ENCODE results near the gene MBD5. TPM values are rescaled to one million over a fixed set of nuclear protein-coding genes. Genes with fewer than 3 reads are reported as not detected.

MBD5 gene
- total and polyA plus RNA-seq, 2 of the 4 experiments (the other 2 are of a cell fraction), result 9.8 to 14.2 TPM

DNA sequence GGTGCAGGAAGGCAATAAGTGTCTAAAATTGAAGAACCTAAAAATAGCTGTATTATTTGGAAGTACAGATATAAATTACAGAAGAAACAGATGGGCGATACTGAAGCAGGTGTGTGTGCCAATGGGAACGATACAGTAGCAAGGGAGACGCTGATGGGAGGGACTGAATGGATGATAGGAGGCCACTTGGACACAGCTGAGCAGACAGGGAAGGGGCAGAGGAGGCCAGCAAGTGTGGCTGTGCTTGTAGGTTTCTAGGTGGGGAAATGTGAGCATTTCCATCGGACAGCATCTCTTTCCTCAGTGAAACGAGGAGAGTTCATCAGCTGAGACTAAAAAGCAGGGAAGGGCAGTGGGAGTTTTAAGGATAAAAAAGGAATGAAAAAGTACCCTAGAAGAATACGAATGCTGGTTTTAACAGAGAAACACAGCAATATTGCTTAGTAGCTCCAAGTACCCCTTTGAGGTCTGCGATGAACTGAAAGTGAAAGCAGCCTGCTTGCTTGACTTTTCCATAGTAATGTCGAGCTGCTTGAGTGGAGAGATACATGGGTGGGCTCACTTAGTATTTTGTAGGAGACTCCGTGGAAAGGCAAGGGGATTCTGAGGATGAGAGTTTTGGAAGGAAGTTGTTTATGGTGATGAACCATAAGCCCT is 531.9 kb downstream of the MBD5 start:
- dilution Hi-C loops (cut with HindIII; ENCODE audit: low sequenced_read_pairs, unreplicated experiment), result no loop called here
- Histone ChIP-seq H3K4ac (ENCODE audit: low read depth, low read length) (no peak overlapping the region), H4K91ac (ENCODE audit: insufficient read depth, low read depth, low read length) (no peak overlapping the region), H3K36me3 (ENCODE audit: control insufficient read depth, insufficient read depth, low read length) (no peaks in the 10 kb centered on the region), H4K20me1 (ENCODE audit: insufficient read depth, low read length) (no peaks in the 10 kb centered on the region), H4K8ac (ENCODE audit: low read depth in 2 of 2, low read length in 2 of 2) (no peak overlapping the region), H3K79me1 (ENCODE audit: low read depth in 1 of 2, low read length in 2 of 2) (no peaks in the 10 kb centered on the region), H3K4me3 (ENCODE audit: insufficient read depth, low read depth, low read length) (peak overlapping the region; percentile 51), H2AK5ac (ENCODE audit: low read depth, low read length) (no peak overlapping the region), H2BK15ac (ENCODE audit: low read depth, low read length) (no peak overlapping the region), H3K9ac (ENCODE audit: low read depth, low read length) (peak overlapping the region; percentile 23), H3K27me3 (ENCODE audit: control insufficient read depth, insufficient read depth, low read length) (no peaks in the 10 kb centered on the region; the same call in 1 of the 2 replicates), H2AFZ (replicated peaks; ENCODE audit: low read length, poor library complexity) (peak overlapping the region; percentile 77), H3K18ac (ENCODE audit: low read depth, low read length) (no peak overlapping the region), H4K5ac (ENCODE audit: low read depth, low read length) (no peak overlapping the region; the same call in 1 of the 2 replicates), H3K9me3 (ENCODE audit: control insufficient read depth, insufficient read depth, low read length) (no peaks in the 10 kb centered on the region), H2BK5ac (ENCODE audit: low read depth, low read length, poor library complexity, severe bottlenecking) (no peak overlapping the region), H3K23ac (ENCODE audit: low read depth, low read length) (no peak overlapping the region), H3K56ac (ENCODE audit: extremely low read depth, insufficient read depth, low read length) (no peak overlapping the region), H2AK9ac (replicated peaks; ENCODE audit: low read depth, low read length, poor library complexity) (peak overlapping the region; percentile 21), H2BK120ac (ENCODE audit: low read depth, low read length) (no peak overlapping the region), H3K14ac (replicated peaks; ENCODE audit: low read depth, low read length) (peak overlapping the region; percentile 25; the same call in 1 of the 2 replicates), H3K4me2 (ENCODE audit: low read depth, low read length) (peak overlapping the region; percentile 89), H2BK20ac (ENCODE audit: low read depth, low read length) (no peak overlapping the region), H3K4me1 (ENCODE audit: control insufficient read depth, insufficient read depth, low read length) (no peaks in the 10 kb centered on the region), H3K27ac (ENCODE audit: insufficient read depth, low read length) (no peak overlapping the region), H3K9me1 (ENCODE audit: insufficient read depth, low read length) (no peaks in the 10 kb centered on the region)
- ChIA-PET CTCF (no interaction called here), POLR2A (ENCODE audit: unreplicated experiment) (no interaction called here)
- 39% methylated on average over 4 of the region's 9 CpGs; no CpG with 5 or more reads in 1 of the 2 experiments for WGBS, 2 experiments (ENCODE audit: extremely low coverage in 2 of 2, insufficient read length in 1 of 2)
- DNase-seq (peak; percentile 22), ATAC-seq (ENCODE audit: low read depth) (peak; percentile 65)
- intact Hi-C loops (cut with micrococcal nuclease), result no loop called here
- no peak for TF ChIP-seq CHD1 (IDR thresholded peaks at IDR 0.05; ENCODE audit: low read depth, low read length)
- TF ChIP-seq RAD21 (IDR thresholded peaks at IDR 0.05; ENCODE audit: low read length), result no peak
- no peak for TF ChIP-seq SMC3 (IDR thresholded peaks at IDR 0.05; ENCODE audit: low read depth, low read length)
- TF ChIP-seq, protein P1, sequence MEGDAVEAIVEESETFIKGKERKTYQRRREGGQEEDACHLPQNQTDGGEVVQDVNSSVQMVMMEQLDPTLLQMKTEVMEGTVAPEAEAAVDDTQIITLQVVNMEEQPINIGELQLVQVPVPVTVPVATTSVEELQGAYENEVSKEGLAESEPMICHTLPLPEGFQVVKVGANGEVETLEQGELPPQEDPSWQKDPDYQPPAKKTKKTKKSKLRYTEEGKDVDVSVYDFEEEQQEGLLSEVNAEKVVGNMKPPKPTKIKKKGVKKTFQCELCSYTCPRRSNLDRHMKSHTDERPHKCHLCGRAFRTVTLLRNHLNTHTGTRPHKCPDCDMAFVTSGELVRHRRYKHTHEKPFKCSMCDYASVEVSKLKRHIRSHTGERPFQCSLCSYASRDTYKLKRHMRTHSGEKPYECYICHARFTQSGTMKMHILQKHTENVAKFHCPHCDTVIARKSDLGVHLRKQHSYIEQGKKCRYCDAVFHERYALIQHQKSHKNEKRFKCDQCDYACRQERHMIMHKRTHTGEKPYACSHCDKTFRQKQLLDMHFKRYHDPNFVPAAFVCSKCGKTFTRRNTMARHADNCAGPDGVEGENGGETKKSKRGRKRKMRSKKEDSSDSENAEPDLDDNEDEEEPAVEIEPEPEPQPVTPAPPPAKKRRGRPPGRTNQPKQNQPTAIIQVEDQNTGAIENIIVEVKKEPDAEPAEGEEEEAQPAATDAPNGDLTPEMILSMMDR (conservative IDR thresholded peaks at IDR 0.05; ENCODE audit: low read depth, low read length), result no peak
- TF ChIP-seq RCOR1 (IDR thresholded peaks at IDR 0.05; ENCODE audit: insufficient replicate concordance, low read length), result no peak
- no peak for TF ChIP-seq MAFK (IDR thresholded peaks at IDR 0.05; ENCODE audit: low read depth, low read length)
- TF ChIP-seq MXI1 (IDR thresholded peaks at IDR 0.05; ENCODE audit: borderline replicate concordance, low read depth, low read length), result no peak
- no peak for TF ChIP-seq NFE2L2 (IDR thresholded peaks at IDR 0.05; ENCODE audit: low read depth, low read length)
- TF ChIP-seq BHLHE40 (IDR thresholded peaks at IDR 0.05; ENCODE audit: low read depth, low read length), result no peak
- TF ChIP-seq, protein P2, sequence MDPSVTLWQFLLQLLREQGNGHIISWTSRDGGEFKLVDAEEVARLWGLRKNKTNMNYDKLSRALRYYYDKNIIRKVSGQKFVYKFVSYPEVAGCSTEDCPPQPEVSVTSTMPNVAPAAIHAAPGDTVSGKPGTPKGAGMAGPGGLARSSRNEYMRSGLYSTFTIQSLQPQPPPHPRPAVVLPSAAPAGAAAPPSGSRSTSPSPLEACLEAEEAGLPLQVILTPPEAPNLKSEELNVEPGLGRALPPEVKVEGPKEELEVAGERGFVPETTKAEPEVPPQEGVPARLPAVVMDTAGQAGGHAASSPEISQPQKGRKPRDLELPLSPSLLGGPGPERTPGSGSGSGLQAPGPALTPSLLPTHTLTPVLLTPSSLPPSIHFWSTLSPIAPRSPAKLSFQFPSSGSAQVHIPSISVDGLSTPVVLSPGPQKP (IDR thresholded peaks at IDR 0.05; ENCODE audit: borderline replicate concordance, low read depth, low read length), result no peak
- no peak for TF ChIP-seq POLR2A (IDR thresholded peaks at IDR 0.05; ENCODE audit: low read depth, low read length)
- no peak for TF ChIP-seq FOS (IDR thresholded peaks at IDR 0.05; ENCODE audit: low read depth, low read length)
- in situ Hi-C loops (cut with MboI; ENCODE audit: low sequenced_read_pairs), result no loop called here
- BruUV-seq (replicated peaks), result no TSS peak

All from IMR-90 (cell line).